ENCODE results near the gene C2orf72.

DNA sequence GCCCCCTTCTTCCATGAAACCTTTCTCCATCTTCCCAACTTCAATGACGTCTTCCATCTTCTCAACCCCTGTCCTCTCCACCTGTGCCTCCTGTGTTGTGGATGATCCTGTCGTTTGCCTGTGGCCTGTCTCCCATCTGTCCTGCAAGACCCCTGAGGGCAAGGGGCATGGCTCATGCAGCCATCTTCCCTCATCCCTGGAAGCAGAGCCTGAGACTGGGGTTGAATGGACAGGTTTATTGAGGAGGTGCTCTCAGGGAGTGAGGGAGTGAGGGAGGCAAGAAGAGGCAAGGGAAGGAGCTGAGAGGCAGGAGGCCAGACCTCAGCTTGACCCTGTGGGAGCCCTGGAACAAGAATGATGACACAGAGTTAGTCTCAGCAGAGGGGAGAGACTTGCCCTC, 34.1 kb upstream of the C2orf72 start:
- no peak for TF ChIP-seq TAF1 (conservative IDR thresholded peaks at IDR 0.05)
- TF ChIP-seq, protein P1, sequence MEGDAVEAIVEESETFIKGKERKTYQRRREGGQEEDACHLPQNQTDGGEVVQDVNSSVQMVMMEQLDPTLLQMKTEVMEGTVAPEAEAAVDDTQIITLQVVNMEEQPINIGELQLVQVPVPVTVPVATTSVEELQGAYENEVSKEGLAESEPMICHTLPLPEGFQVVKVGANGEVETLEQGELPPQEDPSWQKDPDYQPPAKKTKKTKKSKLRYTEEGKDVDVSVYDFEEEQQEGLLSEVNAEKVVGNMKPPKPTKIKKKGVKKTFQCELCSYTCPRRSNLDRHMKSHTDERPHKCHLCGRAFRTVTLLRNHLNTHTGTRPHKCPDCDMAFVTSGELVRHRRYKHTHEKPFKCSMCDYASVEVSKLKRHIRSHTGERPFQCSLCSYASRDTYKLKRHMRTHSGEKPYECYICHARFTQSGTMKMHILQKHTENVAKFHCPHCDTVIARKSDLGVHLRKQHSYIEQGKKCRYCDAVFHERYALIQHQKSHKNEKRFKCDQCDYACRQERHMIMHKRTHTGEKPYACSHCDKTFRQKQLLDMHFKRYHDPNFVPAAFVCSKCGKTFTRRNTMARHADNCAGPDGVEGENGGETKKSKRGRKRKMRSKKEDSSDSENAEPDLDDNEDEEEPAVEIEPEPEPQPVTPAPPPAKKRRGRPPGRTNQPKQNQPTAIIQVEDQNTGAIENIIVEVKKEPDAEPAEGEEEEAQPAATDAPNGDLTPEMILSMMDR (IDR thresholded peaks at IDR 0.05; ENCODE audit: low read depth, low read length, missing input control), result no peak
- TF ChIP-seq, protein P2, sequence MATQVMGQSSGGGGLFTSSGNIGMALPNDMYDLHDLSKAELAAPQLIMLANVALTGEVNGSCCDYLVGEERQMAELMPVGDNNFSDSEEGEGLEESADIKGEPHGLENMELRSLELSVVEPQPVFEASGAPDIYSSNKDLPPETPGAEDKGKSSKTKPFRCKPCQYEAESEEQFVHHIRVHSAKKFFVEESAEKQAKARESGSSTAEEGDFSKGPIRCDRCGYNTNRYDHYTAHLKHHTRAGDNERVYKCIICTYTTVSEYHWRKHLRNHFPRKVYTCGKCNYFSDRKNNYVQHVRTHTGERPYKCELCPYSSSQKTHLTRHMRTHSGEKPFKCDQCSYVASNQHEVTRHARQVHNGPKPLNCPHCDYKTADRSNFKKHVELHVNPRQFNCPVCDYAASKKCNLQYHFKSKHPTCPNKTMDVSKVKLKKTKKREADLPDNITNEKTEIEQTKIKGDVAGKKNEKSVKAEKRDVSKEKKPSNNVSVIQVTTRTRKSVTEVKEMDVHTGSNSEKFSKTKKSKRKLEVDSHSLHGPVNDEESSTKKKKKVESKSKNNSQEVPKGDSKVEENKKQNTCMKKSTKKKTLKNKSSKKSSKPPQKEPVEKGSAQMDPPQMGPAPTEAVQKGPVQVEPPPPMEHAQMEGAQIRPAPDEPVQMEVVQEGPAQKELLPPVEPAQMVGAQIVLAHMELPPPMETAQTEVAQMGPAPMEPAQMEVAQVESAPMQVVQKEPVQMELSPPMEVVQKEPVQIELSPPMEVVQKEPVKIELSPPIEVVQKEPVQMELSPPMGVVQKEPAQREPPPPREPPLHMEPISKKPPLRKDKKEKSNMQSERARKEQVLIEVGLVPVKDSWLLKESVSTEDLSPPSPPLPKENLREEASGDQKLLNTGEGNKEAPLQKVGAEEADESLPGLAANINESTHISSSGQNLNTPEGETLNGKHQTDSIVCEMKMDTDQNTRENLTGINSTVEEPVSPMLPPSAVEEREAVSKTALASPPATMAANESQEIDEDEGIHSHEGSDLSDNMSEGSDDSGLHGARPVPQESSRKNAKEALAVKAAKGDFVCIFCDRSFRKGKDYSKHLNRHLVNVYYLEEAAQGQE (IDR thresholded peaks at IDR 0.05), result no peak
- no peak for TF ChIP-seq GABPA (IDR thresholded peaks at IDR 0.05 in 1 of 2, conservative IDR thresholded peaks at IDR 0.05 in 1 of 2)
- TF ChIP-seq HNF4G (IDR thresholded peaks at IDR 0.05), result no peak
- TF ChIP-seq RAD21 (IDR thresholded peaks at IDR 0.05), result no peak
- TF ChIP-seq EGR1 (IDR thresholded peaks at IDR 0.05; ENCODE audit: low read depth in 2 of 2), result no peak
- TF ChIP-seq JUND (IDR thresholded peaks at IDR 0.05), result no peak
- no peak for TF ChIP-seq FOXA2 (IDR thresholded peaks at IDR 0.05)
